Endometrium (tissue), 2 donors: ENCODE results near the gene TEF.
"Not testable (repeated sequence)": the region's sequence is repeated elsewhere in the genome, so short reads cannot be mapped to it uniquely, and the experiment has no call there.

ENCODE experiments used
- FAIRE-seq: peaks from 2 replicates; lab custom pipeline; 2012; peaks lifted over from hg19 to GRCh38; lab: Jason Lieb, UNC
- donor health status: control.
- donor health status: control.

The TEF gene

GRCh38 chr22:41383085-41383484 is 1.3 kb downstream of the TEF start:
- FAIRE-seq: no peak

- no peak for FAIRE-seq
These were observed 2.4 kb downstream of the TEF start for GRCh38 chr22:41384128-41384527.

GRCh38 chr22:41387341-41387740 is 5.6 kb downstream of the TEF start:
- no peak for FAIRE-seq

- FAIRE-seq: no peak
These were observed 12.2 kb downstream of the TEF start for GRCh38 chr22:41394012-41394356.

- no peak for FAIRE-seq
These were observed 13.9 kb downstream of the TEF start for GRCh38 chr22:41395531-41396240.

GRCh38 chr22:41397143-41397811 is 15.5 kb downstream of the TEF start:
- no peak for FAIRE-seq

- FAIRE-seq: no peak
These were observed 17.2 kb downstream of the TEF start for GRCh38 chr22:41398921-41399320.

- FAIRE-seq: no peak
These were observed 20.3 kb downstream of the TEF start for GRCh38 chr22:41401781-41402648.

- FAIRE-seq: not testable (repeated sequence)
These were observed 21.1 kb downstream of the TEF start for GRCh38 chr22:41402851-41403250.

- no peak for FAIRE-seq
These were observed 22.0 kb downstream of the TEF start for GRCh38 chr22:41403532-41404318.

- FAIRE-seq: no peak
These were observed 23.8 kb downstream of the TEF start for GRCh38 chr22:41405588-41405987.

GRCh38 chr22:41406410-41406809 is 24.7 kb downstream of the TEF start:
- FAIRE-seq: no peak

GRCh38 chr22:41407433-41407832 is 25.7 kb downstream of the TEF start:
- FAIRE-seq: no peak

- no peak for FAIRE-seq
These were observed 26.9 kb downstream of the TEF start for GRCh38 chr22:41408665-41409064.

GRCh38 chr22:41410311-41410751 is 28.6 kb downstream of the TEF start:
- no peak for FAIRE-seq

GRCh38 chr22:41411021-41411851 is 29.5 kb downstream of the TEF start:
- no peak for FAIRE-seq

- no peak for FAIRE-seq
These were observed 33.8 kb downstream of the TEF start for GRCh38 chr22:41415554-41415953.

GRCh38 chr22:41417622-41418390 is 36.1 kb downstream of the TEF start:
- no peak for FAIRE-seq

GRCh38 chr22:41418717-41419116 is 37.0 kb downstream of the TEF start:
- no peak for FAIRE-seq

- no peak for FAIRE-seq
These were observed 44.1 kb downstream of the TEF start for GRCh38 chr22:41425660-41426365.
